ENCODE results near the gene TEX261. TPM values are rescaled to one million over a fixed set of nuclear protein-coding genes. Genes with fewer than 3 reads are reported as not detected.

Gene TEX261
- total and polyA plus RNA-seq, 2 of the 8 experiments (the other 6 are each of a cell fraction or from before 2014, with no cell fraction given) = 25.2 to 30.1 TPM

DNA sequence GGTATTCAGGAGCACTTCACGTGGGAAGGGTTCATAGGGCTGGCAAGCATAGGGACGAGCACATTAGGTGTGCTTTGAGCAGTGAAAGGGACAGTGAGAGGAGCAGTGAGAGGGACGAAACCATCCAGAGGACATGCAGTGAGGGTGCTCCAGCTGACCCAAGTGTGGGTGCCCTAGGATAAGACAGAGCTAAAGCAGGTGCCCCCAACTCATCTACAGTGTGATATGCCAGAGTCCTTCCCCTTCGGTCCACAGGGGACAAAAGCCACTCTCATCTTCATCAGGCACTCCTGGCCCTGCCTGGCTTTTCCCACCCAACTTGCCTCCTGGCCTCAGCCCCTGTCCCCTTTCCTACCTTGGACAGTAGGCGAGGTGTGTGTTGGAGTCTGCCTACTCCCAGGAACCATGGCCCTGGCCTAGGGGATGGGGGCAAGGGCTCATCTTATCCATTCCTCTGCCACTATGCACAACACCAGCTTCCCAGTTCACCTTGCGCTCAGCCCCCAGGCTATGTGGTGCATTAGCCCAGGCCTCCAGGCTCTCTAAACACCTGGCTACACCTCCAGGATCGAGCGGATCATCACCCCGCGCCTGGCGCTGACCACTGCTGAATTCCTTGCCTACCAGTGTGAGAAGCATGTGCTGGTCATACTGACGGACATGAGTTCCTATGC lies 32.3 kb downstream of the TEX261 start:
- WGBS, 2 experiments (ENCODE audit: extremely low coverage in 1 of 2, insufficient coverage in 1 of 2, insufficient read length in 1 of 2, insufficient replicate concordance in 2 of 2, low coverage in 1 of 2, low lambda C conversion rate in 2 of 2, missing lambda C conversion rate in 1 of 2) = 90% methylated on average over 12 of the region's 12 CpGs; no CpG with 5 or more reads in 1 of the 2 experiments
- Histone ChIP-seq H4K5ac (ENCODE audit: insufficient read length, low read depth, low read length) (no peak overlapping the region), H4K91ac (replicated peaks; ENCODE audit: insufficient read length, low read length) (no peak overlapping the region), H3K4me3 (ENCODE audit: extremely low read depth in 1 of 4, insufficient read depth in 2 of 4, low read depth in 3 of 4, low read length in 4 of 4) (no peak overlapping the region), H2BK15ac (ENCODE audit: low read length) (no peak overlapping the region), H4K8ac (ENCODE audit: extremely low read depth, insufficient read depth, low read length) (no peak overlapping the region; the same call in 1 of the 2 replicates), H3K79me2 (ENCODE audit: control insufficient read depth in 1 of 2, insufficient read depth in 2 of 2, low read length in 2 of 2) (no peaks in the 10 kb centered on the region), H3K9ac (replicated peaks in 1 of 4; ENCODE audit: extremely low read depth in 1 of 4, low read depth in 3 of 4, low read length in 3 of 4) (no peak overlapping the region), H3K56ac (replicated peaks; ENCODE audit: insufficient read length, low read depth, low read length) (no peak overlapping the region), H3K23ac (ENCODE audit: insufficient read length) (no peak overlapping the region), H2BK12ac (ENCODE audit: low read depth, low read length) (0 out of 2 replicates have a peak overlapping the region, but pooled peaks have one; percentile 6), H2BK20ac (ENCODE audit: low read length) (no peak overlapping the region), H3K4me1 (replicated peaks in 1 of 4; ENCODE audit: control insufficient read depth in 3 of 4, insufficient read depth in 4 of 4, low read length in 3 of 4) (no peaks in the 10 kb centered on the region; a peak in 1 of 7 replicates), H3K36me3 (ENCODE audit: control insufficient read depth in 2 of 4, insufficient read depth in 4 of 4, low read length in 3 of 4) (no peaks in the 10 kb centered on the region), H3K79me1 (ENCODE audit: low read depth, low read length) (no peaks in the 10 kb centered on the region), H3K18ac (ENCODE audit: extremely low read depth, low read length) (no peak overlapping the region), H2AK5ac (ENCODE audit: low read depth, low read length) (peak overlapping the region; percentile 66; the same call in 1 of the 2 replicates), H3K27me3 (replicated peaks in 1 of 4; ENCODE audit: control insufficient read depth in 3 of 4, extremely low read depth in 1 of 4, insufficient read depth in 3 of 4, low read length in 3 of 4) (peaks cover 10 to 38% (median 28%) of the 10 kb centered on the region in 4 experiments), H3K4me2 (ENCODE audit: insufficient read depth in 1 of 2, low read depth in 2 of 2, low read length in 2 of 2) (no peak overlapping the region), H2BK5ac (ENCODE audit: low read depth, low read length) (no peak overlapping the region), H2AFZ (ENCODE audit: low read length) (no peak overlapping the region), H3K9me3 (ENCODE audit: insufficient read depth in 2 of 2, low read depth in 1 of 2, low read length in 1 of 2) (no peaks in the 10 kb centered on the region), H3K14ac (ENCODE audit: insufficient read length) (no peak overlapping the region), H2BK120ac (replicated peaks; ENCODE audit: low read depth, low read length) (no peak overlapping the region), H3K4ac (replicated peaks; ENCODE audit: insufficient read length, low read depth, low read length) (no peak overlapping the region), H4K20me1 (replicated peaks in 1 of 2; ENCODE audit: control insufficient read depth in 1 of 2, insufficient read depth in 2 of 2, low read length in 2 of 2) (no peaks in the 10 kb centered on the region), H3K27ac (ENCODE audit: low read depth, low read length) (no peak overlapping the region), H3K23me2 (ENCODE audit: low read depth, low read length) (no peaks in the 10 kb centered on the region; the same call in 1 of the 2 replicates)
- ChIA-PET POLR2A (ENCODE audit: partially characterized antibody) (no interaction called here), CTCF (ENCODE audit: partially characterized antibody) (interaction anchor here (0.6 to 8.6 kb wide), 21 partner anchors 10 to 275 kb away, joined by 3 to 99 read pairs (median 5); partner anchors contain the start of genes ADD2, ANKRD53 and FIGLA)
- peak in 1 of 2 experiments; percentile 41 for DNase-seq (ENCODE audit: low read depth in 1 of 2, low spot score in 2 of 2)
- FAIRE-seq = no peak
- TF ChIP-seq CEBPB (IDR thresholded peaks at IDR 0.05; ENCODE audit: low read depth, low read length) = no peak
- no peak for TF ChIP-seq CHD1 (IDR thresholded peaks at IDR 0.05; ENCODE audit: low read depth, low read length)
- TF ChIP-seq, protein P1, sequence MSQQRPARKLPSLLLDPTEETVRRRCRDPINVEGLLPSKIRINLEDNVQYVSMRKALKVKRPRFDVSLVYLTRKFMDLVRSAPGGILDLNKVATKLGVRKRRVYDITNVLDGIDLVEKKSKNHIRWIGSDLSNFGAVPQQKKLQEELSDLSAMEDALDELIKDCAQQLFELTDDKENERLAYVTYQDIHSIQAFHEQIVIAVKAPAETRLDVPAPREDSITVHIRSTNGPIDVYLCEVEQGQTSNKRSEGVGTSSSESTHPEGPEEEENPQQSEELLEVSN (IDR thresholded peaks at IDR 0.05) = no peak
- TF ChIP-seq TAF7 (optimal IDR thresholded peaks at IDR 0.05; ENCODE audit: borderline replicate concordance, low read depth, low read length) = no peak
- TF ChIP-seq, protein P2, sequence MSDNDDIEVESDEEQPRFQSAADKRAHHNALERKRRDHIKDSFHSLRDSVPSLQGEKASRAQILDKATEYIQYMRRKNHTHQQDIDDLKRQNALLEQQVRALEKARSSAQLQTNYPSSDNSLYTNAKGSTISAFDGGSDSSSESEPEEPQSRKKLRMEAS (IDR thresholded peaks at IDR 0.05) = 0 out of 2 replicates have a peak, but pooled peaks have one; percentile 12
- no peak for TF ChIP-seq NANOG (IDR thresholded peaks at IDR 0.05; ENCODE audit: insufficient read depth, low read depth, low read length, poor library complexity, severe bottlenecking)
- no peak for TF ChIP-seq YY1 (IDR thresholded peaks at IDR 0.05; ENCODE audit: low read depth, low read length)

Measured in H1 (cell line).